ENCODE measurements around the gene FAF1. TPM values are rescaled to one million over a fixed set of nuclear protein-coding genes. Genes with fewer than 3 reads are reported as not detected.
A peak's percentile ranks its signal among the peaks of the same experiment; 100 is the strongest.
"Not testable (repeated sequence)": the region's sequence is repeated elsewhere in the genome, so short reads cannot be mapped to it uniquely, and the experiment has no call there.

FAF1 gene
- total RNA-seq, 4 donors from 2014 or later: 39.7 to 60.6 (median 42.9) TPM

DNA sequence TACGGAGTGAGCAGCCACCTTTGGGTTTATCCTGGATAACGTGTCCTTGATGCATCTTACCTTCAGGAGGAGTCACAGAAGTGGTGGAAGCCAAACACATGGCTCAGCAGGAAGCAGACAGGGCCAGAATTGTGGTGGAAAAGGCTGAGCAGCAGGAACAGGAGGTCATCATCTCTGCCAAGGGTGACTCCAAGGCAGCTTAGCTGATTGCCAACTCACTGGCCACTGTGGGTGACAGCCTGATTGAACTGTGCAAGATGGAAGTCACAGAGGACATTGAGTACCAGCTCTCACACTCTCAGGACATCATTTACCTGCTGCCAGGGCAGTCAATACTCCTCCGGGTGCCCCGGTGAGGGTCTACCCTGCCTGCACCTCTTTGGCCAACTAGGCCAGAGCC is 179.3 kb downstream of the FAF1 start:
- intact Hi-C loops (cut with DNase I): no loop called here
- peaks cover 4 to 15% (median 9%) of the 10 kb centered on the region in 4 donors for H3K36me3 ChIP-seq
- H3K4me3 ChIP-seq: no peak overlapping the region
- no peak for TF ChIP-seq EP300 (IDR thresholded peaks at IDR 0.05)
- no peak for TF ChIP-seq POLR2AphosphoS5 (IDR thresholded peaks at IDR 0.05)
- TF ChIP-seq POLR2A (IDR thresholded peaks at IDR 0.05; ENCODE audit: low read depth): no peak
- TF ChIP-seq, protein P1, sequence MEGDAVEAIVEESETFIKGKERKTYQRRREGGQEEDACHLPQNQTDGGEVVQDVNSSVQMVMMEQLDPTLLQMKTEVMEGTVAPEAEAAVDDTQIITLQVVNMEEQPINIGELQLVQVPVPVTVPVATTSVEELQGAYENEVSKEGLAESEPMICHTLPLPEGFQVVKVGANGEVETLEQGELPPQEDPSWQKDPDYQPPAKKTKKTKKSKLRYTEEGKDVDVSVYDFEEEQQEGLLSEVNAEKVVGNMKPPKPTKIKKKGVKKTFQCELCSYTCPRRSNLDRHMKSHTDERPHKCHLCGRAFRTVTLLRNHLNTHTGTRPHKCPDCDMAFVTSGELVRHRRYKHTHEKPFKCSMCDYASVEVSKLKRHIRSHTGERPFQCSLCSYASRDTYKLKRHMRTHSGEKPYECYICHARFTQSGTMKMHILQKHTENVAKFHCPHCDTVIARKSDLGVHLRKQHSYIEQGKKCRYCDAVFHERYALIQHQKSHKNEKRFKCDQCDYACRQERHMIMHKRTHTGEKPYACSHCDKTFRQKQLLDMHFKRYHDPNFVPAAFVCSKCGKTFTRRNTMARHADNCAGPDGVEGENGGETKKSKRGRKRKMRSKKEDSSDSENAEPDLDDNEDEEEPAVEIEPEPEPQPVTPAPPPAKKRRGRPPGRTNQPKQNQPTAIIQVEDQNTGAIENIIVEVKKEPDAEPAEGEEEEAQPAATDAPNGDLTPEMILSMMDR (IDR thresholded peaks at IDR 0.05): no peak
- WGBS: 100% methylated on average over 4 of the region's 4 CpGs
- H3K4me1 ChIP-seq: peaks cover 0 to 4% (median 0%) of the 10 kb centered on the region in 4 donors
- no peaks in the 10 kb centered on the region for H3K27me3 ChIP-seq
- no peak overlapping the region for H3K27ac ChIP-seq (replicated peaks in 1 of 4)
- H3K9me3 ChIP-seq: no peaks in the 10 kb centered on the region
- DNase-seq (ENCODE audit: extremely low spot score): no peak

GRCh38 chr1:50779801-50780200 is 180.3 kb downstream of the FAF1 start:
- no peaks in the 10 kb centered on the region for H3K9me3 ChIP-seq
- 95% methylated on average over 1 of the region's 1 CpG for WGBS
- H3K36me3 ChIP-seq: peaks cover 4 to 15% (median 9%) of the 10 kb centered on the region in 4 donors
- H3K4me3 ChIP-seq: no peak overlapping the region
- DNase-seq (ENCODE audit: extremely low spot score): no peak
- TF ChIP-seq POLR2AphosphoS5 (IDR thresholded peaks at IDR 0.05) (no peak), EP300 (IDR thresholded peaks at IDR 0.05) (no peak), POLR2A (IDR thresholded peaks at IDR 0.05; ENCODE audit: low read depth) (no peak)
- TF ChIP-seq, protein P1 (IDR thresholded peaks at IDR 0.05): no peak
- peaks cover 0 to 4% (median 0%) of the 10 kb centered on the region in 4 donors for H3K4me1 ChIP-seq
- no peaks in the 10 kb centered on the region for H3K27me3 ChIP-seq
- intact Hi-C loops (cut with DNase I): loop anchor here (10.0 kb wide), 1 partner anchor 145 kb away; no protein-coding TSS in a partner anchor
- no peak overlapping the region for H3K27ac ChIP-seq (replicated peaks in 1 of 4)

- no peak for DNase-seq (ENCODE audit: extremely low spot score)
- TF ChIP-seq POLR2A (IDR thresholded peaks at IDR 0.05; ENCODE audit: low read depth) (no peak), EP300 (IDR thresholded peaks at IDR 0.05) (no peak), POLR2AphosphoS5 (IDR thresholded peaks at IDR 0.05) (no peak)
- TF ChIP-seq, protein P1 (IDR thresholded peaks at IDR 0.05): no peak
- no peaks in the 10 kb centered on the region for H3K4me1 ChIP-seq
- WGBS: 85% methylated on average over 1 of the region's 1 CpG
- H3K36me3 ChIP-seq: peaks cover 3 to 12% (median 9%) of the 10 kb centered on the region in 4 donors
- intact Hi-C loops (cut with DNase I): loop anchor here (2.0 to 10.0 kb wide), 2 partner anchors 149 to 413 kb away; no protein-coding TSS in a partner anchor
- no peaks in the 10 kb centered on the region for H3K9me3 ChIP-seq
- H3K27me3 ChIP-seq: no peaks in the 10 kb centered on the region
- no peak overlapping the region for H3K4me3 ChIP-seq
- H3K27ac ChIP-seq (replicated peaks in 1 of 4): no peak overlapping the region
Observed at GRCh38 chr1:50775740-50776139, 184.3 kb downstream of the FAF1 start.

DNA sequence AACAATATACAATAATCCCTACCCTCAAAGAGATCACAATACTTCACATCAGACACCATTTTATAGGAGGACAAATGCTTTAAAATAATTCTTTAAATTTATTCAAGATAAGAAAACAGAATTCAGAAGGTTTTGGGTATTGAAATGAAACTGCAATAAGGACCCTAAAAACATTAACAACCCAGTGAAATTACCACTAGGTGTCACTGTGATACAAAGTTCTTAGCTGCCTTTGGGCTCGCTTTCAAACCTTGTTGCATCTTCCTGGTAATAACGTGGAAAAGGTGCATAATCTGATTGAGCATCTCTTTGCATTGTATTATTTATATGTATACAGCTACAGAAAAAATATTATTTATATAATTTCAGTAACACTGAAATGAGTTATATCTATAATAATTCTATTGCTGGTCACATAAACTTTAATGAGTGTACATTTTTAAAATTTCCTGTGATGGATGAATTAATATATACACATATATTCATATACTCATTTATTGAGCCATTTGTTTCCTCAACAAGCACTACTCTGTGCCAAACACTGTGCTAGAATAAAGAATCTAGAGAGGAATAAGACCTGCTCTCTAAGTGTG is 185.2 kb downstream of the FAF1 start:
- no peak for DNase-seq (ENCODE audit: extremely low spot score)
- H3K27ac ChIP-seq (replicated peaks in 1 of 4): no peak overlapping the region
- no peak for TF ChIP-seq POLR2A (IDR thresholded peaks at IDR 0.05; ENCODE audit: low read depth)
- TF ChIP-seq, protein P1 (IDR thresholded peaks at IDR 0.05): peak; percentile 68 to 74 (median 70)
- H3K4me1 ChIP-seq: no peaks in the 10 kb centered on the region
- 4% methylated on average over 2 of the region's 2 CpGs for WGBS
- intact Hi-C loops (cut with DNase I): loop anchor here (2.0 to 10.0 kb wide), 3 partner anchors 150 to 414 kb away; no protein-coding TSS in a partner anchor
- no peak overlapping the region for H3K4me3 ChIP-seq
- H3K9me3 ChIP-seq: no peaks in the 10 kb centered on the region
- peaks cover 0 to 3% (median under 1%) of the 10 kb centered on the region in 4 donors for H3K36me3 ChIP-seq
- no peaks in the 10 kb centered on the region for H3K27me3 ChIP-seq

- Histone ChIP-seq H3K4me1 (peaks cover 0 to 8% (median 0%) of the 10 kb centered on the region in 4 donors), H3K27me3 (no peaks in the 10 kb centered on the region), H3K27ac (replicated peaks in 1 of 4) (no peak overlapping the region), H3K4me3 (no peak overlapping the region), H3K9me3 (no peaks in the 10 kb centered on the region), H3K36me3 (no peaks in the 10 kb centered on the region)
- DNase-seq (ENCODE audit: extremely low spot score): no peak
- intact Hi-C loops (cut with DNase I): no loop called here
- TF ChIP-seq POLR2AphosphoS5 (IDR thresholded peaks at IDR 0.05) (no peak), EP300 (IDR thresholded peaks at IDR 0.05) (no peak), POLR2A (IDR thresholded peaks at IDR 0.05; ENCODE audit: low read depth) (no peak)
Observed at GRCh38 chr1:50766688-50767087, 193.4 kb downstream of the FAF1 start.

DNA sequence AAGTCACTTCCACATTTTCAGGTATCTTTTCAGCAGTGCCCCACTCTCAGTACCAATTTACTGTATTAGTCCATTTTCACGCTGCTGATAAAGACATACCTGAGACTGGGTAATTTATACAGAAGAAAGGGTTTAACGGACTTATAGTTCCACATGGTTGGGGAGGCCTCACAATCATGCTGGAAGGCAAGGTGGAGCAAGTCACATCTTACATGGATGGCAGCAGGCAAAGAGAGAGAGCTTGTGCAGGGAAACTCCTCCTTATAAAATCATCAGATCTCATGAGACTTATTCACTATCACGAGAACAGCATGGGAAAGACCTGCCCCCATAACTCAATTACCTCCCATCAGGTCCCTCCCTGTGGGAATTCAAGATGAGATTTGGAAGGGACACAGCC is 203.5 kb downstream of the FAF1 start:
- H3K27ac ChIP-seq (replicated peaks in 1 of 4); H3K36me3 ChIP-seq; H3K27me3 ChIP-seq; H3K4me1 ChIP-seq; DNase-seq (ENCODE audit: extremely low spot score); H3K4me3 ChIP-seq; intact Hi-C loops (cut with DNase I); H3K9me3 ChIP-seq: not testable (repeated sequence)
- WGBS: 92% methylated on average over 3 of the region's 3 CpGs

- DNase-seq (ENCODE audit: extremely low spot score); H3K27ac ChIP-seq (replicated peaks in 1 of 4); H3K4me3 ChIP-seq; intact Hi-C loops (cut with DNase I); H3K9me3 ChIP-seq; H3K4me1 ChIP-seq; H3K27me3 ChIP-seq; H3K36me3 ChIP-seq: not testable (repeated sequence)
- WGBS: 100% methylated on average over 1 of the region's 1 CpG
Observed at GRCh38 chr1:50754764-50755163, 205.3 kb downstream of the FAF1 start.

Data from esophagus muscularis mucosa (tissue), 4 donors.